GM21390 (cell line): ENCODE results near the gene TMPRSS12.
"Not testable (repeated sequence)": the region's sequence is repeated elsewhere in the genome, so short reads cannot be mapped to it uniquely, and the experiment has no call there.

Source experiments
- ATAC-seq: cut with Tn5 transposase; IDR thresholded peaks from one replicate; pipeline ENCODE4 v1.9.1; 2021; ENCODE audit not compliant: unreplicated experiment

Gene TMPRSS12, protein sequence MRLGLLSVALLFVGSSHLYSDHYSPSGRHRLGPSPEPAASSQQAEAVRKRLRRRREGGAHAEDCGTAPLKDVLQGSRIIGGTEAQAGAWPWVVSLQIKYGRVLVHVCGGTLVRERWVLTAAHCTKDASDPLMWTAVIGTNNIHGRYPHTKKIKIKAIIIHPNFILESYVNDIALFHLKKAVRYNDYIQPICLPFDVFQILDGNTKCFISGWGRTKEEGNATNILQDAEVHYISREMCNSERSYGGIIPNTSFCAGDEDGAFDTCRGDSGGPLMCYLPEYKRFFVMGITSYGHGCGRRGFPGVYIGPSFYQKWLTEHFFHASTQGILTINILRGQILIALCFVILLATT

GRCh38 chr12:50842637-50843493 lies at the start of gene TMPRSS12:
Gene TMPRSS12, plus strand, starts transcription at chr12:50842926. Its CDS starts 39 bp downstream, at chr12:50842965.
- no peak for ATAC-seq

DNA sequence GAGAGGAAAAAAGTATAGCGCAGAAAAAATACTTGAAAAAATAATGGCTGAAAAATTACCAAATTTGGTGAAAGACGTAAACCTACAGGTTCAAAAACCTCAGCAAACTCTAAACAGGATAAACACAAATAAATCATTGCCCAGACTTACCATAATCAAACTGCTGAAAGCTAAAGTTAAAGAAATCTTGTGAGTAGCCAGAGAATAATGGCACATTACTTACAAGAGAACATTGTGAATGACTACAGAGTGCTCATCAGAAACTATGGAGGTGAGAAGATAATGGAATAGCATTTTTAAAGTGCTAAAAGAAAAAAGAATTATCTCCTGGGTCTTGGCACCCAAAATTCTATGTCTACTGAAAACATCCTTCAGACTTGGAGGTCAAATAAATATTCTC lies 42.8 kb upstream of the TMPRSS12 start:
- no peak for ATAC-seq

GRCh38 chr12:50803230-50803875 lies 39.4 kb upstream of the TMPRSS12 start:
- no peak for ATAC-seq

DNA sequence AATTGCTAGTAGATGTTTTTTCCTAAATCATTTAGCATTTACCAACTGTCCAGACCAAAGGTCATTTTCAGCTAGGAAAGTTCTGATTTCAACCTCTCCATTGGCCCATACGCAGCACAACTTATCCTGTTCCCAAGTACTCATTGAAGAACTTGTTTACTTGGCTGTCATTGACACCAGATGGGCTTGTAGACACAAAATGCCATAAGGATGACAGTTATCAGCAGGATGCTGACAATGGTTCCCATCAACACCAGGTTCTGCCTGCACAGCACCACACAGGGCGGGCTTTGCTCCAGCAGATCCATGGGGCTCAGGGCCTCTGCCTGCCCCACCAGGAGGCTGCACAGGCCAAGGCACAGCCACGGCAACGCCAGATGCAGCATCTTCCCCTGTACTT lies 36.5 kb upstream of the TMPRSS12 start:
- no peak for ATAC-seq

DNA sequence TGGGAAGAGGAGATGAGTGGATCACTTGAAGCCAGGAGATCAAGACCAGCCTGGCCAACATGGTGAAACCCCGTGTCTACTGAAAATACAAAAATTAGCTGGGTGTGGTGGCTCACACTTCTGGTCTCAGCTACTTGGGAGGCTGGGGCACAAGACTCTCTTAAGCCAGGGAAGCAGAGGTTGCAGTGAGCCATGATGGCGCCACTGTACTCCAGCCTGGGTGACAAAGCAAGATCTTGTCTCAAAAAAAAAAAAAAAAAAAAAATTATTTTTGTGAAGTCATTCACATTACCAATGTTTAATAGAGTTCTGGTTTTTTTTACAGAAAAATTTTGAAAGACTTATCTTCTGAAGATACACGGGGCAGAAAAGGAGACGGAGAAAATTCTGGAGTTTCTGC lies 33.6 kb upstream of the TMPRSS12 start:
- not testable (repeated sequence) for ATAC-seq

- not testable (repeated sequence) for ATAC-seq
Measured at GRCh38 chr12:50814921-50815320, 27.8 kb upstream of the TMPRSS12 start.

- ATAC-seq = no peak
Measured at GRCh38 chr12:50820177-50820576, 22.5 kb upstream of the TMPRSS12 start.

DNA sequence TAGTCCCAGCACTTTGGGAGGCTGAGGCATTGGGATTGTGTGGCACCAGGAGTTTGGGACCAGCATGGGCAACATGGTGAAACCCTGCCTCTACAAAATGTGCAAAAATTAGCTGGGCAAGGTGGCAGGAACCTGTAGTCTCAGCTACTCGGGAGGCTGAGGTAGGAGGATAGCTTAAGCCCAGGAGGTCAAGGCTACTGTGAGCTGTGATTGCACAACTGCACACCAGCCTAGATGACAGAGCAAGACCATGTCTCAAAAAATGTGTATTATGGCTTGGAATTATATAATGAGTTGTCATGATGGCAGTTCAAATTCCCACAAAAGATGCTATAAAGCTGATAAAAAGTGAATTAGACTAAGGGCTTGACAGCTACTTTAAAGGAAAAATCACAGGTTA lies 20.6 kb upstream of the TMPRSS12 start:
- no peak for ATAC-seq

DNA sequence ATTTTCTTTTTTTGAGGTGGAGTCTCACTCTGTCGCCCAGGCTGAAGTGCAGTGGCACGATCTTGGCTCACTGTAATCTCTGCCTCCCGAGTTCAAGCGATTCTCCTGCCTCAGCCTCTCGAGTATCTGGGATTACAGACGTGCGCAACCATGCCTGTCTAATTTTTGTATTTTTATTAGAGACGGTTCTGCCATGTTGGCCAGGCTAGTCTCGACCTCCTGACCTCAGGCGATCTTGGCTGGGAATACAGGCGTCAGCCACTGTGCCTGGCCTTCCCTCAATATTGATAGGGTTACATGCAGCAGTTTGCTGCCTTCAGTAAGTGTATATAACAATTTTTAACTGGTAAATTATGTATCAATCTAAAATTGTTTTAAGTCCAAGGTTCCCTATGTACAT lies 19.0 kb upstream of the TMPRSS12 start:
- ATAC-seq = not testable (repeated sequence)

DNA sequence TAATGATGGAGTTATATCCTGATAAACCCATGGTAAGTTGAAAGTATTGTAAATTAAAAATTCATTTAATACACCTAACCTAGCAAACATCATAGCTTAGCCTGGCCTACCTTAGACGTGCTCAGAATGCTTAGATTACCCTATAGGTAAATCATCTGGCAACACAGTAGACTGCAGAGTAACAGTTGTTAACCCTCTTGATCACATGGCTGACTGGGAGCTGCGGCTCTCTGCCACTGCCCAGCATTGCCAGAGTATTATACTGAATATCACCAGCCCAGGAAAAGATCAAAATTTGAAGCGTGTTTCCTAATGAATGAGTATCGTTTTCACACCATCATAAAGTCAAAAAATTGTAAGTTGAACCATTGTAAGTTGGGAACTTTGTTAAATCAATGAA lies 17.8 kb upstream of the TMPRSS12 start:
- no peak for ATAC-seq

GRCh38 chr12:50825372-50825838 lies 17.3 kb upstream of the TMPRSS12 start:
- ATAC-seq = no peak

DNA sequence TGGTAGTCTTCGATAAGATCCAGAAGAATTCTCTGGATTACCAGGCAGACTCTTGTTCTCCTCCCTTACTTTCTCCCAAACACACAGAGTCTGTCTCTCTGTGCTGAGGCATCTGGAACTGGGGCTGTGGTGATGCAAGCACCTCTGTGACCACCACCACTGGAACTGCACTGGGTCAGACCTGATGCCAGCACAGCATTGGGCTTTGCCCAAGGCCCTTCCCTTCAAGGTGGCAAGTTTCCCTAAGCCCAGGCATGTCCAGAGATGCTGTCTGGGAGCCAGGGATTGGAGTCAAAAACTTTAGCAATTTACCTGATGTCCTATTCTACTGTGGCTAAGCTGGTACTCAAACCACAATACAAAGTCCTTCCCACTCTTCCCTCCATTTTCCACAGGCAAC lies 14.6 kb upstream of the TMPRSS12 start:
- no peak for ATAC-seq

DNA sequence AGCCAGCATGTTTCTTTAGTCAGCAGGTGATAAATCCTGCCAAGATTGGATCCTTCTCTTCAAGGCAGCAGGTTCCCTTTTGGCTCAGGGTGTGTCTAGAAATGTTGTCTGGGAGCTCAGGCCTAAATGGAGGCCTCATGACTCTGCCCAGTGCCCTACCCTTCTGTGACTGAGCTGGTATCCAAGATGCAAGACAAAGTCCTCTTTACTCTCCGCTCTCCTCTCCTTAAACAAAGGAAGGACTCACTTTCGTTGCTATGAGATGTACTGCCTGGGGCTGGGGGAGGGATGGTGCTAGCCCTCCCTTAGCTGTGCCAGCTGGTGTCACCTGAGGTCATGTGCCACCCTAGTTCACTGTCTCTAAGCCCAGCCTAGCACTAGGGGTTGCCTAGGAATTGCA lies 13.8 kb upstream of the TMPRSS12 start:
- ATAC-seq = no peak

- ATAC-seq = not testable (repeated sequence)
Measured at GRCh38 chr12:50833801-50834200, 8.9 kb upstream of the TMPRSS12 start.

GRCh38 chr12:50839042-50839441 lies 3.7 kb upstream of the TMPRSS12 start:
- ATAC-seq = no peak

DNA sequence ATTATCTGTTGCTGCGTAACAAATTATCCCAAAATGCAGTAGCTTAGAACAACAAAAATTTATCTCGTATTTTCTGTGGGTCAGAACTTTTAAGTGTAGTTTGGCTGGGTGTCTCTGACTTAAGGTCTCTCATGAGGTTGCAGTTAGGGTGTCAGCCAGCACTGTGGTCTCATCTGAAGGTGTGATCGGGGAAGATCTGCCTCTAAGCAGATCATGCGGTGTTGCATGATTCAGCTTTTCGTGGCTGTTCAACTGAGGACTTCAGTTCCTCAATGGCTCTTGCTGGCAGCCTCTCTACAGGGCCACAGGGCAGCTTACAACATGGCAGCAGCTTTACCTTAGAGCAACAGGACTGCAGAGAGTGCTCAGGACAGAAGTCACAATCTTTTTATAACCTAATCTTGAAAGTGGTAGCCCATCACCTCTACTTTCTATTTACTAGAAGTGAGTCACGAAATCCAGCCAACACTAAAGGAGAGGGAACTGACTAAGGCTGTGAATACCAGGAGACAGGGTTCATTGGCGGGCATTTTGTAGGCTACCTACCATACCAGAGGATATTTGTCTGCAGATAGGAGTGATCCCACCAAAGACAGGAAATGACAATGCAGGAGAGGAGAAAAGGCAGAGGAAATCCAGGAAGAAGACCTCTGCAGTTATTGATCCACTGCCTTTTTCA lies 1.8 kb upstream of the TMPRSS12 start:
- ATAC-seq = no peak

DNA sequence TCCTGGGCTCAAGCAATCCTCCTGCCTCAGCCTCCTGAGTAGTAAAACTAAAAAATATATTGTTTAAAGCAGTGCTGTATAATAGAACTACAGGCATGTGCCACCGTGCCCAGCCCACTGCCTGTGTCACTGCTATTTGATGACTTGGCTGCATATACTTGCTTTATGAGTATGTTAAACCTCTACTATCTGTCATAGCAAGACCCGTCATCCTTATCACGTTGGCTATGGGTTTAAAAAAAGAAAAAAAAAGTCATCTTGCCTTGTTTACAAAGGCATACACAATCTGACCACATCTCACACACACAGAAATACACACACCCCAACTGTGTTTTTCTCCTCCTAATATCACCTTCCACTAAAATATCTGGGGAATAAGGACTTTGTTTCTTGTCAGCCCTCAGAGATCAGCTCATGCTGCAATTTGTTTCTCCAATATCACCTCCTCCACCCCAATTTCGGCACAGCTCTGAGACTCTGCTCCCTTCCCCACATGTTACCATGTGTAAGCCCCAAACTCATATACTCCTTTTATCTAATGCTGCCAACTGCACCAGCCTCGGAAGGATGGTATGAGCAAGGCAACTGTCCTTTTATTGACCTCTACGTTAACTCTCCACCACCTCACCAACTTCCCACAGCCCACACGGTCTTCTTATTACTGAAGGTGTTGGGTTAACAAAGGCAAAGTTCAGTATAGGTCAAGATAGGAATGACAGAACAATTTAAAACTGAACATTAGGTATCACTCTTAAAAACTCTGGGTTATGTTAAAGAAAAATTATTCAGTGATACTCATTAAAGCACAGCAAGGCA lies 802 bp upstream of the TMPRSS12 start:
- no peak for ATAC-seq

- ATAC-seq = no peak
Measured at GRCh38 chr12:50845021-50845647, 2.4 kb downstream of the TMPRSS12 start.

- no peak for ATAC-seq
Measured at GRCh38 chr12:50848963-50849362, 6.2 kb downstream of the TMPRSS12 start.

GRCh38 chr12:50855218-50855617 lies 12.5 kb downstream of the TMPRSS12 start:
- not testable (repeated sequence) for ATAC-seq
